GM23338 (cell line): ENCODE data around the gene CACNA1C. TPM values are rescaled to one million over a fixed set of nuclear protein-coding genes. Genes with fewer than 3 reads are reported as not detected.

Experiments
- ATAC-seq: fragments of 200-7000 bp; cut with Tn5 transposase; 3 replicates; pipeline ENCODE4 v1.9.1; 2020
- DNase-seq: peaks from one replicate; pipeline ENCODE4 v3.0.0-alpha.2; 2015; ENCODE audit warnings: low spot score
- H2AFZ ChIP-seq: fragments of 200-600 bp; sonication (generic); 2 replicates; pipeline ENCODE4 v1.8.0; 2016; ENCODE audit warnings: antibody characterized with exemption, mild to moderate bottlenecking, moderate library complexity
- H3F3A ChIP-seq: fragments of 200-600 bp; sonication (generic); replicated peaks from 2 replicates; pipeline ENCODE4 v1.8.0; 2017; ENCODE audit warnings: antibody characterized with exemption, mixed run types, low read depth
- H3K27ac ChIP-seq: fragments of 200-600 bp; sonication (generic); 2 replicates; pipeline ENCODE4 v1.6.1; 2016; ENCODE audit warnings: low read depth
- H3K27me3 ChIP-seq: fragments of 200-600 bp; sonication (generic); 2 replicates; pipeline ENCODE4 v1.8.0; 2016; ENCODE audit warnings: mild to moderate bottlenecking, mixed run types, moderate library complexity; ENCODE audit not compliant: insufficient read depth
- H3K36me3 ChIP-seq: fragments of 200-600 bp; sonication (generic); 2 replicates; pipeline ENCODE4 v1.8.0; 2016; ENCODE audit warnings: mild to moderate bottlenecking; ENCODE audit not compliant: insufficient read depth
- H3K4me1 ChIP-seq: fragments of 200-600 bp; sonication (generic); 2 replicates; pipeline ENCODE4 v1.8.0; 2016; ENCODE audit warnings: mild to moderate bottlenecking, moderate library complexity; ENCODE audit not compliant: insufficient read depth
- H3K4me2 ChIP-seq: fragments of 200-600 bp; sonication (generic); 2 replicates; pipeline ENCODE4 v1.7.1; 2017; ENCODE audit warnings: mixed run types
- H3K4me3 ChIP-seq: fragments of 200-600 bp; sonication (generic); 2 replicates; pipeline ENCODE4 v1.6.1; 2016; ENCODE audit warnings: mixed run types
- H3K79me2 ChIP-seq: fragments of 200-600 bp; sonication (generic); replicated peaks from 2 replicates; pipeline ENCODE4 v1.8.0; 2017; ENCODE audit warnings: mild to moderate bottlenecking; ENCODE audit not compliant: insufficient read depth
- H3K9me2 ChIP-seq: fragments of 200-600 bp; sonication (generic); 2 replicates; pipeline ENCODE4 v1.8.0; 2017; ENCODE audit not compliant: insufficient read depth
- H4K20me1 ChIP-seq: fragments of 200-600 bp; sonication (generic); replicated peaks from 2 replicates; pipeline ENCODE4 v1.8.0; 2017; ENCODE audit warnings: mild to moderate bottlenecking; ENCODE audit not compliant: insufficient read depth
- H3K27ac Mint-ChIP-seq: 2 replicates; pipeline ENCODE4 v1.8.0; 2020; ENCODE audit warnings: inconsistent platforms, mild to moderate bottlenecking, moderate library complexity, mixed read lengths
- H3K27me3 Mint-ChIP-seq: 3 replicates; pipeline ENCODE4 v1.8.0; 2022; ENCODE audit warnings: low read depth, mild to moderate bottlenecking, moderate library complexity, mixed read lengths, inconsistent platforms; ENCODE audit not compliant: insufficient read depth, poor library complexity
- H3K36me3 Mint-ChIP-seq: 3 replicates; pipeline ENCODE4 v1.8.0; 2021; ENCODE audit warnings: low read depth, mild to moderate bottlenecking, inconsistent platforms, moderate library complexity, mixed read lengths
- H3K4me1 Mint-ChIP-seq: 3 replicates; pipeline ENCODE4 v1.8.0; 2020; ENCODE audit warnings: mild to moderate bottlenecking, inconsistent platforms, mixed read lengths
- H3K4me3 Mint-ChIP-seq: 3 replicates; pipeline ENCODE4 v1.8.0; 2021; ENCODE audit warnings: moderate library complexity, mild to moderate bottlenecking, inconsistent platforms, mixed read lengths
- H3K9me3 Mint-ChIP-seq: 3 replicates; pipeline ENCODE4 v1.8.0; 2020; ENCODE audit warnings: moderate library complexity, mild to moderate bottlenecking, inconsistent platforms, mixed read lengths
- CREB1 ChIP-seq: fragments of 250-450 bp; sonication (Bioruptor Pico); IDR thresholded peaks from 2 replicates; pipeline ENCODE4 v1.5.0; 2020; ENCODE audit warnings: low read depth, mild to moderate bottlenecking, moderate library complexity
- ETS1 ChIP-seq: IDR thresholded peaks from 2 replicates; pipeline ENCODE4 v1.6.1; 2016; ENCODE audit warnings: antibody characterized with exemption
- EZH2 ChIP-seq: fragments of 200-600 bp; sonication (generic); IDR thresholded peaks from one replicate; pipeline ENCODE4 v1.8.0; 2017; ENCODE audit warnings: antibody characterized with exemption, mild to moderate bottlenecking, low read depth; ENCODE audit not compliant: unreplicated experiment
- EZH2phosphoT487 ChIP-seq: fragments of 200-600 bp; sonication (generic); IDR thresholded peaks from one replicate; pipeline ENCODE4 v1.8.1; 2018; ENCODE audit warnings: antibody characterized with exemption; ENCODE audit not compliant: unreplicated experiment
- JUNB ChIP-seq: IDR thresholded peaks from one replicate; pipeline ENCODE4 v1.6.1; 2016; ENCODE audit warnings: antibody characterized with exemption; ENCODE audit not compliant: unreplicated experiment
- NANOG ChIP-seq: IDR thresholded peaks from 2 replicates; pipeline ENCODE4 v1.6.1; 2016; ENCODE audit warnings: antibody characterized with exemption, borderline replicate concordance
- STAT1 ChIP-seq: IDR thresholded peaks from one replicate; pipeline ENCODE4 v1.6.1; 2016; ENCODE audit warnings: antibody characterized with exemption; ENCODE audit not compliant: unreplicated experiment
- ZNF114 ChIP-seq: fragments of 250-450 bp; sonication (Bioruptor Pico); IDR thresholded peaks from 2 replicates; pipeline ENCODE4 v1.5.0; 2020; ENCODE audit warnings: mild to moderate bottlenecking, moderate library complexity
- ZNF331 ChIP-seq: fragments of 250-450 bp; sonication (Bioruptor Pico); IDR thresholded peaks from 2 replicates; pipeline ENCODE4 v1.5.0; 2020; ENCODE audit warnings: low read depth, mild to moderate bottlenecking, moderate library complexity
- ZNF462 ChIP-seq: fragments of 250-450 bp; sonication (Bioruptor Pico); IDR thresholded peaks from 2 replicates; pipeline ENCODE4 v1.5.0; 2020; ENCODE audit warnings: mild to moderate bottlenecking, moderate library complexity
- polyA plus RNA-seq: library from polyadenylated mRNA; unstranded; fragments of >200 nt; fragmentation: Nextera tagmentation; extraction: Ambion mirVana; gene quantifications from 2 replicates; pipeline ENCODE4 v1.2.1, GENCODE V29; 2016
- total RNA-seq: library from RNA; depleted of rRNA; stranded (reverse); fragments of >200 nt; shearing (Covaris generic); gene quantifications from 2 replicates; pipeline ENCODE4 v1.2.3, GENCODE V29; 2014
- TF ChIP-seq, protein P1 (sequence below), 2 experiments: fragments of 200-600 bp in 1 of 2; sonication (generic) in 1 of 2; conservative IDR thresholded peaks; 2 replicates each; pipeline versions ENCODE4 v1.5.1 to v1.6.1; 2016 to 2017; ENCODE audit warnings: antibody characterized with exemption in 2 of 2, low read depth in 2 of 2, mild to moderate bottlenecking in 2 of 2, moderate library complexity in 1 of 2

Gene CACNA1C
- total and polyA plus RNA-seq, 2 experiments from 2014 or later = 0.78 to 2.1 TPM

GRCh38 chr12:2548081-2548480, 495.3 kb downstream of the CACNA1C start:
- Histone ChIP-seq H3K9me2 (0 out of 2 replicates have a peak, but pooled peaks cover 6% of the 10 kb centered on the region), H4K20me1 (no peaks in the 10 kb centered on the region), H3K4me1 (no peaks in the 10 kb centered on the region), H3K27ac (no peak overlapping the region), H2AFZ (no peak overlapping the region), H3F3A (no peaks in the 10 kb centered on the region), H3K4me2 (no peak overlapping the region), H3K36me3 (no peaks in the 10 kb centered on the region), H3K27me3 (no peaks in the 10 kb centered on the region), H3K79me2 (no peaks in the 10 kb centered on the region), H3K4me3 (no peak overlapping the region)
- Mint-ChIP-seq H3K4me1 (peaks cover 5% of the 10 kb centered on the region; the same call in 2 of the 3 replicates), H3K36me3 (no peaks in the 10 kb centered on the region), H3K27ac (no peak overlapping the region), H3K4me3 (no peak overlapping the region), H3K27me3 (no peaks in the 10 kb centered on the region), H3K9me3 (no peaks in the 10 kb centered on the region)
- no peak for TF ChIP-seq NANOG
- TF ChIP-seq, protein P1, sequence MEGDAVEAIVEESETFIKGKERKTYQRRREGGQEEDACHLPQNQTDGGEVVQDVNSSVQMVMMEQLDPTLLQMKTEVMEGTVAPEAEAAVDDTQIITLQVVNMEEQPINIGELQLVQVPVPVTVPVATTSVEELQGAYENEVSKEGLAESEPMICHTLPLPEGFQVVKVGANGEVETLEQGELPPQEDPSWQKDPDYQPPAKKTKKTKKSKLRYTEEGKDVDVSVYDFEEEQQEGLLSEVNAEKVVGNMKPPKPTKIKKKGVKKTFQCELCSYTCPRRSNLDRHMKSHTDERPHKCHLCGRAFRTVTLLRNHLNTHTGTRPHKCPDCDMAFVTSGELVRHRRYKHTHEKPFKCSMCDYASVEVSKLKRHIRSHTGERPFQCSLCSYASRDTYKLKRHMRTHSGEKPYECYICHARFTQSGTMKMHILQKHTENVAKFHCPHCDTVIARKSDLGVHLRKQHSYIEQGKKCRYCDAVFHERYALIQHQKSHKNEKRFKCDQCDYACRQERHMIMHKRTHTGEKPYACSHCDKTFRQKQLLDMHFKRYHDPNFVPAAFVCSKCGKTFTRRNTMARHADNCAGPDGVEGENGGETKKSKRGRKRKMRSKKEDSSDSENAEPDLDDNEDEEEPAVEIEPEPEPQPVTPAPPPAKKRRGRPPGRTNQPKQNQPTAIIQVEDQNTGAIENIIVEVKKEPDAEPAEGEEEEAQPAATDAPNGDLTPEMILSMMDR (conservative IDR thresholded peaks at IDR 0.05; ENCODE audit: low read depth in 2 of 2) = peak in 1 of 2 experiments; percentile 26; a peak in 1 of 4 replicates
- DNase-seq (no peak), ATAC-seq (peak; percentile 51)

DNA sequence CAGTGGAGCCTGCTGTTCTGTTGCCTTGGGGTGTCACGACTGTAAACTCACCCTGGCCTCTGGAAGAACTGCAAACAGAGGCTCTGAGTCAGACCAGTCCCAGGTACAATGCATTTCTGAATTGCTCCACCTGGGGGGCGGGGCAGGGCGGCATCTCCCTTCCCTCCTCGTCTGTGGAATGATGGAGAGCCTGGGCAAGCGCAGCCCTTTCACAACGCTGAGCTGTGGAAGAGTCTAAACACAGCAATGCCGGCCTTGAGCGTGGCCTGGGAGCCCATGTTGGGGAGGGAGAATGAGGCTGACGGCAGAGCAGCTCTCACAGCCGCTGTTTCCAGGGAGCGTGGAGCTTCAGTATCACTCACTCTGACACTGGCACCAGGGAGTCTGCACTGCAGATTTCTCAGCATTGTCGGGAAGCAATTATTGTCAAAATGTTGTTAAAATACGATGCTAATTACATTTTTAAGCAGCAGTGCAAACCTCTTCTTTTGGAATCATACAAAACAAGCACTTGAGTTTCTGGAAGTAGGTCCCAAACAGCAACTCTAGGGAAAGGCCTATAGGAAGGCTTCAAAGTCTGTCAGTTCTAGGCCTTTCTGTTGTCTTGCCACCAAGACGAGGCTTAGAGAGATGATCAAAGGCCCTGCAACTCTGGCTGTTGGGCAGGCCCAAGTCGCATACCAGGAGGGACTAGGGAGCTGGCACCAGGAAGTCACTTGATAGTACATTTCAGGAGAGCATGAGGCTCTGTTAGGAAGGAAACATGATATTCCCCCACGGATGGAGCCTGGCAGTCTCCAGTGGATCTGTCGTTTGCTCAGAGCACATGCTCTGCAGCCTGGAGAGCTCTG, 498.0 kb downstream of the CACNA1C start:
- no peak for DNase-seq
- Histone ChIP-seq H4K20me1 (no peaks in the 10 kb centered on the region), H3K27me3 (no peaks in the 10 kb centered on the region), H3K27ac (no peak overlapping the region), H3K4me2 (no peak overlapping the region), H3K4me3 (no peak overlapping the region), H3K9me2 (no peaks in the 10 kb centered on the region), H2AFZ (no peak overlapping the region), H3F3A (no peaks in the 10 kb centered on the region), H3K36me3 (no peaks in the 10 kb centered on the region), H3K4me1 (no peaks in the 10 kb centered on the region), H3K79me2 (no peaks in the 10 kb centered on the region)
- no peak for ATAC-seq
- Mint-ChIP-seq H3K27ac (no peak overlapping the region), H3K36me3 (no peaks in the 10 kb centered on the region), H3K4me1 (peaks cover 6% of the 10 kb centered on the region; the same call in 2 of the 3 replicates), H3K27me3 (no peaks in the 10 kb centered on the region), H3K4me3 (no peak overlapping the region), H3K9me3 (no peaks in the 10 kb centered on the region)
- no peak for TF ChIP-seq EZH2phosphoT487
- TF ChIP-seq STAT1 = no peak
- no peak for TF ChIP-seq ZNF462 (CRISPR knock-in tag)
- TF ChIP-seq ETS1 = no peak
- TF ChIP-seq JUNB = no peak
- TF ChIP-seq CREB1 (CRISPR knock-in tag) = no peak
- TF ChIP-seq ZNF331 (CRISPR knock-in tag) = no peak
- TF ChIP-seq NANOG = no peak
- TF ChIP-seq ZNF114 = no peak
- TF ChIP-seq EZH2 = no peak
